Stomach (tissue), 9 donors: Measurements from ENCODE around the gene B4GALT5. TPM values are rescaled to one million over a fixed set of nuclear protein-coding genes. Genes with fewer than 3 reads are reported as not detected.
A peak's percentile ranks its signal among the peaks of the same experiment; 100 is the strongest.
"Not testable (repeated sequence)": the region's sequence is repeated elsewhere in the genome, so short reads cannot be mapped to it uniquely, and the experiment has no call there.

Source experiments
- DNase-seq, 2 donors: peaks; one replicate each; pipeline versions ENCODE4 v3.0.0 to v3.0.0-alpha.2; 2013 to 2019
- H3K27ac ChIP-seq, 5 donors: fragments of 200-600 bp in 4 of 5; sonication (generic) in 4 of 5; one replicate each; pipeline ENCODE4 v1.5.1; 2013 to 2019; ENCODE audit warnings: mild to moderate bottlenecking in 1 of 5, moderate library complexity in 1 of 5
- H3K27me3 ChIP-seq, 3 donors: fragments of 200-600 bp; sonication (generic); one replicate each; pipeline ENCODE4 v1.5.1; 2017 to 2019; ENCODE audit warnings: mixed run types in 1 of 3
- H3K36me3 ChIP-seq, 4 donors: fragments of 200-600 bp; sonication (generic); 1 replicate in 3 of 4; 2 replicates in 1 of 4; pipeline ENCODE4 v1.5.1; 2016 to 2019
- H3K4me1 ChIP-seq, 4 donors: fragments of 200-600 bp; sonication (generic); one replicate each; pipeline ENCODE4 v1.5.1; 2016 to 2019
- H3K4me3 ChIP-seq, 4 donors: fragments of 200-600 bp; sonication (generic) in 3 of 4; one replicate each; pipeline ENCODE4 v1.5.1; 2016 to 2019; ENCODE audit warnings: mild to moderate bottlenecking in 1 of 4
- H3K9me3 ChIP-seq, 4 donors: fragments of 200-600 bp; sonication (generic); one replicate each; pipeline ENCODE4 v1.5.1; 2016 to 2019
- EP300 ChIP-seq: sonication (generic); formaldehyde crosslinking; IDR thresholded peaks from one replicate; pipeline ENCODE4 v1.6.1; 2017; ENCODE audit warnings: antibody characterized with exemption
- POLR2A ChIP-seq, 4 donors: fragments of 450-650 bp; IDR thresholded peaks; one replicate each; pipeline ENCODE4 v1.6.1; 2016; ENCODE audit warnings: antibody characterized with exemption in 4 of 4, control low read depth in 2 of 4, mild to moderate bottlenecking in 1 of 4, moderate library complexity in 1 of 4
- POLR2AphosphoS5 ChIP-seq, 3 donors: sonication (generic); formaldehyde crosslinking; IDR thresholded peaks; one replicate each; pipeline ENCODE4 v1.6.1; 2016; ENCODE audit warnings: antibody characterized with exemption in 3 of 3
- WGBS, 5 donors: extraction: QIAGEN DNeasy Blood & Tissue Kit in 3 of 5; methylation state at CpG; one replicate each; pipeline versions ENCODE4 v1.1.5 to v1.1.7; 2013 to 2018; 5-methylcytosine and 5-hydroxymethylcytosine counted together
- intact Hi-C: fragments of 100-400 bp; cut with DNase I; formaldehyde crosslinking; loops from one replicate; pipeline ENCODE4 v1.15.1; 2023; ENCODE audit warnings: low total_unique reads
- polyA plus RNA-seq, 3 donors: library from polyadenylated mRNA; stranded (reverse); fragments of 200-250 nt; gene quantifications; one replicate each; pipeline ENCODE4 v1.2.3, GENCODE V29; 2013
- total RNA-seq, 5 donors: library from RNA; depleted of rRNA; stranded (reverse); fragments of >200 nt; gene quantifications; one replicate each; pipeline versions ENCODE4 v1.1.0 to v1.2.3, GENCODE V29; 2014 to 2016
- TF ChIP-seq, protein P1 (sequence below), 7 experiments: fragments of 450-650 bp in 4 of 7; fragments of 200-600 bp in 3 of 7; sonication (generic) in 3 of 7; IDR thresholded peaks; one replicate each; pipeline ENCODE4 v1.5.1; 2016 to 2019; ENCODE audit warnings: antibody characterized with exemption in 7 of 7, control low read depth in 2 of 7, mild to moderate bottlenecking in 1 of 7
- donor health status: healthy with polysubstance abuse.
- donor health status: Bipolar disorder and iron deficiency.
- donor health status: healthy.

The B4GALT5 gene
- total and polyA plus RNA-seq, 8 donors = 7.5 to 40.0 (median 21.5) TPM

DNA sequence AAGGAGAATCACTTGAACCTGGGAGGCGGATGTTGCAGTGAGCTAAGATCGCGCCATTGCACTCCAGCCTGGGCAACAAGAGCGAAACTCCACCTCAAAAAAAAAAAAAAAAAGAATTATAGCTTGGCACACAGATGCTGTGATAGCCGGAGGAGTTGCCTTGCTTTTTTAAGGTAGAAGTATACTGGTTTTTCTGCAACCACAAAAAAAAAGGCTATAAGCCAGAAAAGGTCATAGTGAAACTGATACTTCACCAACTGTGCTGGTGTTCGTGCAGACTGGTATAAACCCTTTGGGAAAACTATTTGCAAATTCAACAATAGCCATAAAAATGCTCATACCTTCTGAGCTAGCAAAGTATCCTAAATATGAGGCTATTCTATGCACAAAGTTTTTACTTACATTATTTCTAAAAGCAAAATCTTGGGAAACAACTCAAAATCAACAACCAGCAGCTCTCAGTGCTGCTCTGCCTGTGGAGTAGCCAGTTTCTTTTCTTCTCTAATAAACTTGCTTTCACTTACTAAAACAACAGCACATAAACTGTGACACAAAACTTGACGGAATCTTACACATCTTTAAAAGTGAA is 44.0 kb downstream of the B4GALT5 start:
- H3K27ac ChIP-seq = peak overlapping the region in 3 of 5 donors; percentile 52 to 63 (median 56)
- H3K9me3 ChIP-seq = no peaks in the 10 kb centered on the region
- no peaks in the 10 kb centered on the region for H3K36me3 ChIP-seq
- intact Hi-C loops = no loop called here
- H3K4me3 ChIP-seq = peak overlapping the region in 2 of 4 donors; percentile 0 to 23
- H3K27me3 ChIP-seq = no peaks in the 10 kb centered on the region
- peaks cover 44 to 88% (median 67%) of the 10 kb centered on the region in 4 donors for H3K4me1 ChIP-seq
- TF ChIP-seq EP300 = no peak
- TF ChIP-seq POLR2AphosphoS5 (IDR thresholded peaks at IDR 0.05) = no peak
- TF ChIP-seq POLR2A (IDR thresholded peaks at IDR 0.05) = no peak
- TF ChIP-seq, protein P1, sequence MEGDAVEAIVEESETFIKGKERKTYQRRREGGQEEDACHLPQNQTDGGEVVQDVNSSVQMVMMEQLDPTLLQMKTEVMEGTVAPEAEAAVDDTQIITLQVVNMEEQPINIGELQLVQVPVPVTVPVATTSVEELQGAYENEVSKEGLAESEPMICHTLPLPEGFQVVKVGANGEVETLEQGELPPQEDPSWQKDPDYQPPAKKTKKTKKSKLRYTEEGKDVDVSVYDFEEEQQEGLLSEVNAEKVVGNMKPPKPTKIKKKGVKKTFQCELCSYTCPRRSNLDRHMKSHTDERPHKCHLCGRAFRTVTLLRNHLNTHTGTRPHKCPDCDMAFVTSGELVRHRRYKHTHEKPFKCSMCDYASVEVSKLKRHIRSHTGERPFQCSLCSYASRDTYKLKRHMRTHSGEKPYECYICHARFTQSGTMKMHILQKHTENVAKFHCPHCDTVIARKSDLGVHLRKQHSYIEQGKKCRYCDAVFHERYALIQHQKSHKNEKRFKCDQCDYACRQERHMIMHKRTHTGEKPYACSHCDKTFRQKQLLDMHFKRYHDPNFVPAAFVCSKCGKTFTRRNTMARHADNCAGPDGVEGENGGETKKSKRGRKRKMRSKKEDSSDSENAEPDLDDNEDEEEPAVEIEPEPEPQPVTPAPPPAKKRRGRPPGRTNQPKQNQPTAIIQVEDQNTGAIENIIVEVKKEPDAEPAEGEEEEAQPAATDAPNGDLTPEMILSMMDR (IDR thresholded peaks at IDR 0.05) = no peak
- no peak for DNase-seq
- 40 to 57% (median 52%) methylated on average over 7 of the region's 7 CpGs for WGBS, 5 donors

DNA sequence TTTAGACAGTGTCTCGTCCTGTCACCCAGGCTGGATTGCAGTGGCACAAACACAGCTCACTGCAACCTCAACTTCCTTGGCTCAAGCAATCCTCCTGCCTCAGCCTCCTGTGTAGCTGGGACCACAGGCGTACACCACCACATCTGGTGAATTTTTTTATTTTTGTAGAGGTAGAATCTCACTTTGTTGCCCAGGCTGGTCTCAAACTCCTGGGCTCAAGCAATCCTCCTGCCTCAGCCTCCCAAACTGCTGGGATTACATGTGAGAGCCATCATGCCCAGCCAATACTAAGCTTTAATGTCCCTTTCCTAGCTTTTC is 44.8 kb downstream of the B4GALT5 start:
- peak overlapping the region; percentile 0 to 63 (median 52) for H3K27ac ChIP-seq
- peaks cover 38 to 83% (median 59%) of the 10 kb centered on the region in 4 donors for H3K4me1 ChIP-seq
- H3K27me3 ChIP-seq, intact Hi-C loops, DNase-seq, H3K9me3 ChIP-seq, H3K36me3 ChIP-seq: not testable (repeated sequence)
- 49 to 77% (median 56%) methylated on average over 2 of the region's 2 CpGs for WGBS, 5 donors
- peak overlapping the region in 1 of 4 donors; percentile 25 for H3K4me3 ChIP-seq

DNA sequence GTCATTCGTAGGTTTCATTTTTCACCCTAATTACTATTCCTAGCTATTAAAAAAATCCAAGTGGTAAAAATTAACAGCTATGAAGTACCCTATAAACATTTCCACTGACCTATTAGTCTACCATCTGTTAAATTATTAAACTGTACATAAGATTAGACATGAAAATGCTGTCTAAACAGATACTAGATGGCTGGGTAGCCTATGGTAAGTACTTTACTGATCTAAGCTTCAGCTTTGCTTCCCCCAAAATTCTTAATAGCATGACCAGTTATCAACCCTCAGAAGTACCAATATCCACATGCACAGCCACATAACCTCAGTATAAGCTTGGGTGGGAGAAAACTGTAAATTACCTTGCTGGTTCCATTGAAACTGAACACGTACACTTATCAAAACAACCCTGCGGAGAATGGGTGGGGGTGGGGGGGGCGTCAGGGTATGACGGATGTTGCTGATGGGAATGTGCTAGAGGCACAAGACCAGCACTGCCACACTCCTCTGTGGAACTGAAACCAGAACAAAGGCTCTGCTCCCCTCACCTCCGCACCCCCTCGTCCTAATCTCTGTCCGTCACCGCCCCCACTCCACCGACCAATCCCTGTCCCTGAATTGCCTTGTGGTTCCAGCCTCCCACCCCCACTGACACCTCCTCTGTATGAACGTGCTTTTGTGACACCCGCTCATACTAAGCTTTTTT is 45.3 kb downstream of the B4GALT5 start:
- WGBS, 5 donors = 28 to 44% (median 41%) methylated on average over 12 of the region's 12 CpGs
- Histone ChIP-seq H3K4me1 (peaks cover 38 to 78% (median 57%) of the 10 kb centered on the region in 4 donors), H3K9me3 (no peaks in the 10 kb centered on the region), H3K27ac (peak overlapping the region; percentile 0 to 63 (median 52)), H3K36me3 (no peaks in the 10 kb centered on the region), H3K4me3 (peak overlapping the region in 1 of 4 donors; percentile 25), H3K27me3 (no peaks in the 10 kb centered on the region)
- no peak for TF ChIP-seq POLR2A (IDR thresholded peaks at IDR 0.05)
- TF ChIP-seq, protein P1 (IDR thresholded peaks at IDR 0.05) = no peak
- no peak for TF ChIP-seq EP300
- TF ChIP-seq POLR2AphosphoS5 (IDR thresholded peaks at IDR 0.05) = no peak
- intact Hi-C loops = no loop called here
- DNase-seq = peak; percentile 61 to 78

DNA sequence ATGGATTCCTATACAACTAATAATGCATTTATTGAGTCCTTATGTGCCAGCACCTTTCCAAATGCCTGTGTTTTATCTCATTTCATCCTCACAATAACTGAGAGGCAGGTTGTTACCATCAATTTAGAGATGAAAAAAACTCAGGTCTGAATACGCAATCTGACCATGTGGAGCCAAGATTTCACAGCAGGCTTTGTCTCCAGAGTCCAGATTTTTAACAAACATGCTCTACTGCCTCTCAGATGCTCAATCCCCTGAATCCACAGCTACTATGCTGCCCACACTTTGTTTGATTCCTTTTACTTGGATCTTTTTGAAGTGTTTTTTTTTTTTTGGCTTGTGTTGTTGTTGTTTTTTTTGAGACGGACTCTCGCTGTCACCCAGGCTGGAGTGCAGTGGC is 46.8 kb downstream of the B4GALT5 start:
- intact Hi-C loops = no loop called here
- TF ChIP-seq POLR2AphosphoS5 (IDR thresholded peaks at IDR 0.05) (no peak), POLR2A (IDR thresholded peaks at IDR 0.05) (no peak), EP300 (no peak)
- TF ChIP-seq, protein P1 (IDR thresholded peaks at IDR 0.05) = no peak
- Histone ChIP-seq H3K4me1 (peaks cover 33 to 75% (median 52%) of the 10 kb centered on the region in 4 donors), H3K27ac (no peak overlapping the region), H3K4me3 (no peak overlapping the region), H3K36me3 (no peaks in the 10 kb centered on the region), H3K27me3 (no peaks in the 10 kb centered on the region), H3K9me3 (no peaks in the 10 kb centered on the region)
- 50 to 81% (median 66%) methylated on average over 3 of the region's 3 CpGs for WGBS, 5 donors
- no peak for DNase-seq

DNA sequence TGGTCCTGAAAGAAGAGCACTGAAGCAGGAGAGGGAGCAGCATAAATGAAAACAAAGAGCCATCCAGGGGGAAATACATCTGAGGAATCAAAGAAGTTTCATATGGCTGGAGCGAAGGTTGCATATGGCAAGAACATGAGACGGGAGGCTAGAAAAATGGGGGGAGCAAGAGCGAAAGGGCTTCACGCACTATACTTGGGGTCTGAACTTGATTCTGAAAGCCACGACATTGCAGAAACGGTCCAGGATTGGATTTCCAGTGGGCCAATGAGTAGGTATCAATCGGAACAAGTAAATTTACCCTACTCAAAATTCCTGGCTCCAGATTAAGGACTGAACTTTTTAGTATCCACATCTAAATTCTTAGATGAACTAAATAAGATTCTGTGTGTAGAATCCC is 47.9 kb downstream of the B4GALT5 start:
- no peak for DNase-seq
- Histone ChIP-seq H3K9me3 (no peaks in the 10 kb centered on the region), H3K27me3 (no peaks in the 10 kb centered on the region), H3K4me1 (peaks cover 34 to 75% (median 51%) of the 10 kb centered on the region in 4 donors), H3K4me3 (no peak overlapping the region), H3K36me3 (no peaks in the 10 kb centered on the region), H3K27ac (no peak overlapping the region)
- intact Hi-C loops = no loop called here
- TF ChIP-seq, protein P1 (IDR thresholded peaks at IDR 0.05) = no peak
- TF ChIP-seq POLR2AphosphoS5 (IDR thresholded peaks at IDR 0.05) (no peak), EP300 (no peak), POLR2A (IDR thresholded peaks at IDR 0.05) (no peak)
- WGBS, 5 donors = 87 to 98% (median 95%) methylated on average over 7 of the region's 7 CpGs
